Measurements from ENCODE around the gene UNC13A. TPM values are rescaled to one million over a fixed set of nuclear protein-coding genes. Genes with fewer than 3 reads are reported as not detected.

UNC13A gene
- total RNA-seq, 1 donor from 2014 or later: not detected

- Mint-ChIP-seq H3K4me3 (no peak overlapping the region), H3K27me3 (ENCODE audit: insufficient read depth) (no peaks in the 10 kb centered on the region), H3K27ac (no peak overlapping the region), H3K9me3 (no peaks in the 10 kb centered on the region), H3K36me3 (ENCODE audit: low read depth) (no peaks in the 10 kb centered on the region), H3K4me1 (ENCODE audit: low read depth) (peaks cover 6% of the 10 kb centered on the region)
- intact Hi-C loops (cut with micrococcal nuclease): no loop called here
- DNase-seq (ENCODE audit: low spot score): no peak
Measured at GRCh38 chr19:17626456-17627015, 61.6 kb downstream of the UNC13A start.

GRCh38 chr19:17625980-17626379, 62.2 kb downstream of the UNC13A start:
- H3K9me3 Mint-ChIP-seq: no peaks in the 10 kb centered on the region
- DNase-seq (ENCODE audit: low spot score): no peak
- no peaks in the 10 kb centered on the region for H3K36me3 Mint-ChIP-seq (ENCODE audit: low read depth)
- intact Hi-C loops (cut with micrococcal nuclease): no loop called here
- peaks cover 6% of the 10 kb centered on the region for H3K4me1 Mint-ChIP-seq (ENCODE audit: low read depth)
- no peak overlapping the region for H3K27ac Mint-ChIP-seq
- H3K27me3 Mint-ChIP-seq (ENCODE audit: insufficient read depth): peaks cover 1% of the 10 kb centered on the region
- no peak overlapping the region for H3K4me3 Mint-ChIP-seq

GRCh38 chr19:17625043-17625442, 63.1 kb downstream of the UNC13A start:
- Mint-ChIP-seq H3K4me1 (ENCODE audit: low read depth) (peaks cover 6% of the 10 kb centered on the region), H3K36me3 (ENCODE audit: low read depth) (no peaks in the 10 kb centered on the region), H3K4me3 (no peak overlapping the region), H3K9me3 (no peaks in the 10 kb centered on the region), H3K27ac (no peak overlapping the region), H3K27me3 (ENCODE audit: insufficient read depth) (peaks cover 3% of the 10 kb centered on the region)
- DNase-seq (ENCODE audit: low spot score): no peak
- intact Hi-C loops (cut with micrococcal nuclease): no loop called here

- Mint-ChIP-seq H3K27ac (no peak overlapping the region), H3K4me1 (ENCODE audit: low read depth) (peaks cover 6% of the 10 kb centered on the region), H3K36me3 (ENCODE audit: low read depth) (no peaks in the 10 kb centered on the region), H3K27me3 (ENCODE audit: insufficient read depth) (peaks cover 6% of the 10 kb centered on the region), H3K9me3 (no peaks in the 10 kb centered on the region), H3K4me3 (no peak overlapping the region)
- no peak for DNase-seq (ENCODE audit: low spot score)
- intact Hi-C loops (cut with micrococcal nuclease): no loop called here
Measured at GRCh38 chr19:17624314-17624991, 63.7 kb downstream of the UNC13A start.

GRCh38 chr19:17623224-17623935, 64.8 kb downstream of the UNC13A start:
- Mint-ChIP-seq H3K27me3 (ENCODE audit: insufficient read depth) (peaks cover 6% of the 10 kb centered on the region), H3K27ac (no peak overlapping the region), H3K4me3 (no peak overlapping the region), H3K9me3 (no peaks in the 10 kb centered on the region), H3K36me3 (ENCODE audit: low read depth) (no peaks in the 10 kb centered on the region), H3K4me1 (ENCODE audit: low read depth) (peaks cover 6% of the 10 kb centered on the region)
- intact Hi-C loops (cut with micrococcal nuclease): no loop called here
- DNase-seq (ENCODE audit: low spot score): no peak

GRCh38 chr19:17620696-17621095, 67.5 kb downstream of the UNC13A start:
- no peaks in the 10 kb centered on the region for H3K9me3 Mint-ChIP-seq
- intact Hi-C loops (cut with micrococcal nuclease): no loop called here
- H3K36me3 Mint-ChIP-seq (ENCODE audit: low read depth): no peaks in the 10 kb centered on the region
- H3K4me3 Mint-ChIP-seq: no peak overlapping the region
- H3K27me3 Mint-ChIP-seq (ENCODE audit: insufficient read depth): peaks cover 9% of the 10 kb centered on the region
- no peak for DNase-seq (ENCODE audit: low spot score)
- H3K4me1 Mint-ChIP-seq (ENCODE audit: low read depth): peaks cover 6% of the 10 kb centered on the region
- no peak overlapping the region for H3K27ac Mint-ChIP-seq

- intact Hi-C loops (cut with micrococcal nuclease): no loop called here
- Mint-ChIP-seq H3K4me3 (no peak overlapping the region), H3K9me3 (no peaks in the 10 kb centered on the region), H3K36me3 (ENCODE audit: low read depth) (no peaks in the 10 kb centered on the region), H3K4me1 (ENCODE audit: low read depth) (peaks cover 6% of the 10 kb centered on the region), H3K27me3 (ENCODE audit: insufficient read depth) (peaks cover 9% of the 10 kb centered on the region), H3K27ac (no peak overlapping the region)
- no peak for DNase-seq (ENCODE audit: low spot score)
Measured at GRCh38 chr19:17618936-17619335, 69.2 kb downstream of the UNC13A start.

- no peaks in the 10 kb centered on the region for H3K36me3 Mint-ChIP-seq (ENCODE audit: low read depth)
- no peak overlapping the region for H3K4me3 Mint-ChIP-seq
- intact Hi-C loops (cut with micrococcal nuclease): no loop called here
- H3K4me1 Mint-ChIP-seq (ENCODE audit: low read depth): peaks cover 6% of the 10 kb centered on the region
- H3K27ac Mint-ChIP-seq: no peak overlapping the region
- H3K9me3 Mint-ChIP-seq: no peaks in the 10 kb centered on the region
- peaks cover 9% of the 10 kb centered on the region for H3K27me3 Mint-ChIP-seq (ENCODE audit: insufficient read depth)
- DNase-seq (ENCODE audit: low spot score): no peak
Measured at GRCh38 chr19:17618281-17618903, 69.8 kb downstream of the UNC13A start.

- Mint-ChIP-seq H3K9me3 (no peaks in the 10 kb centered on the region), H3K27me3 (ENCODE audit: insufficient read depth) (peaks cover 10% of the 10 kb centered on the region), H3K27ac (no peak overlapping the region), H3K4me1 (ENCODE audit: low read depth) (peaks cover 5% of the 10 kb centered on the region), H3K4me3 (no peak overlapping the region), H3K36me3 (ENCODE audit: low read depth) (no peaks in the 10 kb centered on the region)
- DNase-seq (ENCODE audit: low spot score): no peak
- intact Hi-C loops (cut with micrococcal nuclease): loop anchor here (1.0 kb wide), 1 partner anchor 43 kb away; no protein-coding TSS in a partner anchor
Measured at GRCh38 chr19:17617807-17618192, 70.4 kb downstream of the UNC13A start.

- Mint-ChIP-seq H3K36me3 (ENCODE audit: low read depth) (no peaks in the 10 kb centered on the region), H3K9me3 (no peaks in the 10 kb centered on the region), H3K27me3 (ENCODE audit: insufficient read depth) (peaks cover 10% of the 10 kb centered on the region), H3K27ac (no peak overlapping the region), H3K4me1 (ENCODE audit: low read depth) (no peaks in the 10 kb centered on the region), H3K4me3 (no peak overlapping the region)
- intact Hi-C loops (cut with micrococcal nuclease): loop anchor here (1.0 kb wide), 1 partner anchor 43 kb away; no protein-coding TSS in a partner anchor
- DNase-seq (ENCODE audit: low spot score): no peak
Measured at GRCh38 chr19:17616961-17617806, 71.0 kb downstream of the UNC13A start.

GRCh38 chr19:17616686-17616960, 71.5 kb downstream of the UNC13A start:
- H3K36me3 Mint-ChIP-seq (ENCODE audit: low read depth): no peaks in the 10 kb centered on the region
- H3K9me3 Mint-ChIP-seq: no peaks in the 10 kb centered on the region
- intact Hi-C loops (cut with micrococcal nuclease): no loop called here
- H3K27ac Mint-ChIP-seq: no peak overlapping the region
- H3K4me1 Mint-ChIP-seq (ENCODE audit: low read depth): no peaks in the 10 kb centered on the region
- peaks cover 10% of the 10 kb centered on the region for H3K27me3 Mint-ChIP-seq (ENCODE audit: insufficient read depth)
- DNase-seq (ENCODE audit: low spot score): no peak
- H3K4me3 Mint-ChIP-seq: no peak overlapping the region

- DNase-seq (ENCODE audit: low spot score): no peak
- Mint-ChIP-seq H3K27me3 (ENCODE audit: insufficient read depth) (peaks cover 10% of the 10 kb centered on the region), H3K36me3 (ENCODE audit: low read depth) (no peaks in the 10 kb centered on the region), H3K4me3 (no peak overlapping the region), H3K4me1 (ENCODE audit: low read depth) (no peaks in the 10 kb centered on the region), H3K9me3 (no peaks in the 10 kb centered on the region), H3K27ac (no peak overlapping the region)
- intact Hi-C loops (cut with micrococcal nuclease): no loop called here
Measured at GRCh38 chr19:17615889-17616685, 72.1 kb downstream of the UNC13A start.

Data from activated T-helper 1 cell treated with anti-CD3 and anti-CD28 coated beads, Interleukin-12 subunit alpha, Interleukin-12 subunit beta, Interleukin-2, Interleukin-4 antibody, amounts not matched to agents 30 ng/mL and 10 ng/mL and 1 ng/mL, durations not matched to agents 14 hours and 24 hours and 36 hours (primary cell).